GM12878 (cell line): ENCODE measurements around the gene HAPLN2.
A peak's percentile ranks its signal among the peaks of the same experiment; 100 is the strongest.

ENCODE experiments used
- CTCF ChIP-seq, 3 experiments: IDR thresholded peaks in 2 of 3; conservative IDR thresholded peaks in 1 of 3; 2 replicates each; pipeline ENCODE4 v1.5.1; 2011; ENCODE audit warnings: low read depth in 3 of 3, low read length in 3 of 3, mild to moderate bottlenecking in 3 of 3, control low read depth in 2 of 3, moderate library complexity in 2 of 3, inconsistent platforms in 1 of 3, mixed read lengths in 1 of 3; ENCODE audit not compliant: control insufficient read depth in 2 of 3, insufficient read depth in 1 of 3; ENCODE audit errors: extremely low read depth in 1 of 3
- JUND ChIP-seq: IDR thresholded peaks from 2 replicates; pipeline ENCODE4 v1.6.1; 2012; ENCODE audit warnings: low read depth, mild to moderate bottlenecking, low read length, improper control_type of control experiment, moderate library complexity
- TBL1XR1 ChIP-seq: IDR thresholded peaks from 2 replicates; pipeline ENCODE4 v1.6.1; 2012; ENCODE audit warnings: low read depth, low read length, improper control_type of control experiment
- ZNF274 ChIP-seq: IDR thresholded peaks from one replicate; pipeline ENCODE4 v1.8.0; 2011; ENCODE audit not compliant: insufficient read length, insufficient read depth
- TF ChIP-seq, protein P1 (sequence below): IDR thresholded peaks from 2 replicates; pipeline ENCODE4 v1.6.1; 2011; ENCODE audit warnings: low read depth, low read length, improper control_type of control experiment, borderline replicate concordance

DNA sequence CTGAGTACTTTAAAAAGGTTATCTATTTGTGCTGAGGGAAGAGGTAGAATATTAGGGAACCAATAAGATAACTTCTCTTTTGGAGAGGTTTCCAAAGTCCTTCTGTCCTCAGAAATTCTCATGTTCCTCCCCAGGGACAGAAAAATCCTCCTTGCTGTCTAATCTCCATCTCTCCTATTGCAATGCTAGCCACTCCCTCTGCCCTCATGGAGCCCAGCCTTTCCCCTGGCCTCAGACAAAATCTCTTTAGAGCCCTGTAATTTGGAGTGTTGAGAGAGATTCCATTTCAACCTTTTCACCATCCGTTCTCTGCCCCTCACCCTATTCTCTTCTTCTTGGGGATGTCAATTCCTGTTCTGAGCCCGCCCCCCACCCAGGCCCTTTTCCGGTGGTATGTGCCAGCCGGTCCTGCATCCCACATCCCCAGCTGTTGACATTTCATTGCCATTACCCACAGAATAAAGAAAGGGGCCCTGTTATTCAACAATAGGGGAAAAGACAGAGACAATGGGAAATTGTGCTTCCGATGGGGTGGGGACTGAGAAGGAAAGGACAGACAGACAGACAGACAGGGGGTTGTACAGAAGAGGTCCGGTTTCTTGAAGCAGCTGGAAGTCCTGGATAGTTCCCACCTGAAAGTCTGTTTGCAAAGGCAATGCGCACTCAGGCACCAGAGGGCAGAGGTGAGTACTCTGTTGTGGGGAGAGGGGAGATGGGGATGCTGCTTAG is at the start of gene HAPLN2:
- TF ChIP-seq ZNF274 = no peak
- TF ChIP-seq, protein P1, sequence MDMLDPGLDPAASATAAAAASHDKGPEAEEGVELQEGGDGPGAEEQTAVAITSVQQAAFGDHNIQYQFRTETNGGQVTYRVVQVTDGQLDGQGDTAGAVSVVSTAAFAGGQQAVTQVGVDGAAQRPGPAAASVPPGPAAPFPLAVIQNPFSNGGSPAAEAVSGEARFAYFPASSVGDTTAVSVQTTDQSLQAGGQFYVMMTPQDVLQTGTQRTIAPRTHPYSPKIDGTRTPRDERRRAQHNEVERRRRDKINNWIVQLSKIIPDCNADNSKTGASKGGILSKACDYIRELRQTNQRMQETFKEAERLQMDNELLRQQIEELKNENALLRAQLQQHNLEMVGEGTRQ = no peak
- no peak for TF ChIP-seq JUND
- peak; percentile 48 to 60 (median 53) for TF ChIP-seq CTCF (IDR thresholded peaks at IDR 0.05 in 2 of 3, conservative IDR thresholded peaks at IDR 0.05 in 1 of 3; ENCODE audit: control insufficient read depth in 2 of 3, extremely low read depth in 1 of 3, insufficient read depth in 1 of 3, low read depth in 3 of 3, low read length in 3 of 3)
- no peak for TF ChIP-seq TBL1XR1
